ENCODE results near the gene CD36.

DNA sequence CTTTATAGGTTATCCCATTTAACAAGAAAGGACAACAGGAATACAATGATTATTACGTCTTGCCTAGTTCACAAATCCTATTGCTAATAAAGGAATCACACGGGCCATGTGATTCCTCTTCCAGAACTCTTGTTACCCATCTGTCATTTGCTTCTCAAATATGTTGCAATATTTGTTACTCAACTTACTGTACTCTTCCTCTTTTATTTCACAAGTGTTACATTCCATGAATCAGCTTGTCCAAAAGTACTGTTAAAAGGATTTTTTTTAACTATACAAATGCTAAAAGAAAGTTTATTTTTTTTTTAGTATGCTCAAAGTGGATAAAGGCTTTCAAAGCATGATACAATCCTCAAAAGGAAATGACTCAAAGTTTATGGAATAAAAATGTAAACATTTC lies 3.9 kb upstream of the CD36 start:
- TF ChIP-seq GATA2 (IDR thresholded peaks at IDR 0.05; ENCODE audit: low read depth, low read length) (no peak), GATA3 (IDR thresholded peaks at IDR 0.05; ENCODE audit: low read depth, low read length) (no peak)
